NCI-H774 (cell line): ENCODE data around the gene BACE2.
"Not testable (repeated sequence)": the region's sequence is repeated elsewhere in the genome, so short reads cannot be mapped to it uniquely, and the experiment has no call there.

Experiments
- DNase-seq: peaks from one replicate; lab custom pipeline; 2025; lab: John Stamatoyannopoulos, UW

BACE2 gene

GRCh38 chr21:41215856-41216408 is 48.0 kb downstream of the BACE2 start:
- DNase-seq: no peak

GRCh38 chr21:41216486-41216885 is 48.5 kb downstream of the BACE2 start:
- no peak for DNase-seq

- no peak for DNase-seq
Observed at GRCh38 chr21:41217671-41218385, 49.9 kb downstream of the BACE2 start.

GRCh38 chr21:41219498-41220207 is 51.7 kb downstream of the BACE2 start:
- no peak for DNase-seq

GRCh38 chr21:41220208-41220733 is 52.3 kb downstream of the BACE2 start:
- DNase-seq: no peak

GRCh38 chr21:41222247-41223068 is 54.5 kb downstream of the BACE2 start:
- no peak for DNase-seq

- DNase-seq: no peak
Observed at GRCh38 chr21:41226853-41227252, 58.9 kb downstream of the BACE2 start.

GRCh38 chr21:41227357-41228005 is 59.5 kb downstream of the BACE2 start:
- no peak for DNase-seq

GRCh38 chr21:41228006-41228370 is 60.0 kb downstream of the BACE2 start:
- DNase-seq: no peak

- DNase-seq: no peak
Observed at GRCh38 chr21:41228492-41228891, 60.5 kb downstream of the BACE2 start.

GRCh38 chr21:41228958-41229357 is 61.0 kb downstream of the BACE2 start:
- DNase-seq: no peak

GRCh38 chr21:41229509-41230248 is 61.7 kb downstream of the BACE2 start:
- no peak for DNase-seq

- DNase-seq: no peak
Observed at GRCh38 chr21:41230497-41230896, 62.5 kb downstream of the BACE2 start.

- DNase-seq: no peak
Observed at GRCh38 chr21:41231060-41231459, 63.1 kb downstream of the BACE2 start.

- no peak for DNase-seq
Observed at GRCh38 chr21:41232013-41232412, 64.1 kb downstream of the BACE2 start.

- DNase-seq: no peak
Observed at GRCh38 chr21:41233916-41234315, 66.0 kb downstream of the BACE2 start.

GRCh38 chr21:41234569-41234968 is 66.6 kb downstream of the BACE2 start:
- DNase-seq: no peak

- no peak for DNase-seq
Observed at GRCh38 chr21:41235201-41235600, 67.2 kb downstream of the BACE2 start.

- DNase-seq: no peak
Observed at GRCh38 chr21:41236352-41236973, 68.5 kb downstream of the BACE2 start.

- not testable (repeated sequence) for DNase-seq
Observed at GRCh38 chr21:41238081-41238796, 70.3 kb downstream of the BACE2 start.
